ENCODE results near the gene CNOT11. TPM values are rescaled to one million over a fixed set of nuclear protein-coding genes. Genes with fewer than 3 reads are reported as not detected.

Gene CNOT11
- 22.0 TPM in 2 replicates for total RNA-seq

DNA sequence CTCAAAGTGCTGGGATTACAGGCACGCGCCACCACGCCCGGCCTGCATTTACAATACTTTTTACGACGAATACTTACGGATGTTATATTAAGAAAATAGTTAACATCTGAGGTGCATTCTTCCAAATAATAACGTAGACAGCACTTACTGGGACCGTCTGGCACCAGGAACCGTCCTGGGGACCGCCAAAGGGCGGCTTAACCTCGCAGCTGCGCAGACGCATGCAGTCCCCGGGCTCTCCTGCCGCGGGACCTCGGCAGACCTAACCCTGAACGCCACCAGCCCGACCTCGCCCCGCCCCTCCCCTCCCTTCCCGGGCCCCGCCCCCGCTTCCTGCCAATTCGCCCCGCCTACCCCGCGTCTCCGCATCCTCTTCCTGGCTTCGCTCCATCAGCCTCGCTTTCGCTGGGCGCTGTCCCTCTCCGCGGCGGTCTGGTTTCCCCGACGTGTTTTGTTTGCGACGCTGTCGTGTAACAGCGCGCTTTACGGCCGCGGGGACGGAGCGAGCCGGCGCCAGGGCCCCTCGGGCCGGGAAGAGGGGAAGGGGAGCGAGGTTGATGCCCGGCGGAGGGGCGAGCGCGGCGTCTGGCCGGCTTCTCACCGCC is at the start of gene CNOT11:
Gene CNOT11 (plus strand): TSS at position 479 of the 605 bp plus-strand sequence. CDS start 79 bp downstream, at position 558.

GRCh38 chr2:101308432-101309210 is 55.9 kb downstream of the CNOT11 start, which contains the start of gene RNF149:
RNF149 (minus strand) TSS chr2:101308701; CDS start chr2:101308588, 113 bp downstream.

Other genes with a start within 250 kb of the CNOT11 start
- gene TBC1D8, start 101.5 kb upstream of the CNOT11 start, total RNA-seq, result 9.4 and 17.5 TPM in 2 replicates
- gene RNF149, start 55.8 kb downstream of the CNOT11 start, total RNA-seq, result 30.3 and 37.4 TPM in 2 replicates
- 0.36 and 0.65 TPM in 2 replicates for gene CREG2, start 134.6 kb downstream of the CNOT11 start, total RNA-seq
- gene RFX8, start 222.2 kb downstream of the CNOT11 start, total RNA-seq, result under 0.01 and 1.8 TPM in 2 replicates

Measured in cardiac atrium fibroblast (primary cell).